OCI-LY1 (cell line): ENCODE measurements around the gene GPR63.

Experiments used
- EZH2 ChIP-seq: fragments of 200-600 bp; sonication (generic), shearing (Covaris generic); IDR thresholded peaks from 2 replicates; pipeline ENCODE4 v1.8.0; 2017; ENCODE audit warnings: borderline replicate concordance, mixed run types, mild to moderate bottlenecking, antibody characterized with exemption, low read length, moderate library complexity, mixed read lengths
- TF ChIP-seq, protein P1 (sequence below): fragments of 200-600 bp; sonication (generic), shearing (Covaris generic); IDR thresholded peaks from 2 replicates; pipeline ENCODE4 v1.5.1; 2017; ENCODE audit warnings: mild to moderate bottlenecking, antibody characterized with exemption, low read length, moderate library complexity, mixed read lengths

DNA sequence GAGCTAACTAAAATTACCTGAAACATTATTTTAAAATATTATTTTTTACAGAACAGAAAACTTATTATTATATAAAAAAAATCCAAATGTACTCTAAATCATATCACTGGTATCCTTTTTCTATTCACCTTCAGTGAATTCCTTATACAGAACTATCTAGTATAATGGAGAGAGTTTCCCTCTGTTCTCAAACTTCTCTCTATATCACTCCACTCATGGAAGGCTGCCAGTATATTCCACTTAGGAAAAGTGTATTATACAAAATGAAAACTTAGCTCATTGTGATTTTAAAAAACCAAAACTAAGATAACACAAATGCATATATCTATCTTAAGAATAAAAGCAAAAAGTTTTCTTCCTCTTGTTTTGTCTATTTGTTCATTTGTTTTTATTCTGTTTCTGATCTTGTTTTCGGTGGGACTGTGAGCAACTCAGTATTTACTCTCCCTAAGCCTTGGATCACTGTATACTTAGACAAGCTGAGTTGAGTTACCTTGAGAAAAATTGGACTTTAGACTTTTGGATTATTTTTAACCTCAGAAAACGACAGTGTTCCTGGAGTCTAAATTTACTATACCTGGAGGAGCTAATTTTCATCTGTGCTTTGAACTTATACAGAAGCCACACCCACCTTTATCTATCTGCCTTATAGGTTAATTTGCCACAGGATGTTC is 61.4 kb downstream of the GPR63 start:
- TF ChIP-seq, protein P1, sequence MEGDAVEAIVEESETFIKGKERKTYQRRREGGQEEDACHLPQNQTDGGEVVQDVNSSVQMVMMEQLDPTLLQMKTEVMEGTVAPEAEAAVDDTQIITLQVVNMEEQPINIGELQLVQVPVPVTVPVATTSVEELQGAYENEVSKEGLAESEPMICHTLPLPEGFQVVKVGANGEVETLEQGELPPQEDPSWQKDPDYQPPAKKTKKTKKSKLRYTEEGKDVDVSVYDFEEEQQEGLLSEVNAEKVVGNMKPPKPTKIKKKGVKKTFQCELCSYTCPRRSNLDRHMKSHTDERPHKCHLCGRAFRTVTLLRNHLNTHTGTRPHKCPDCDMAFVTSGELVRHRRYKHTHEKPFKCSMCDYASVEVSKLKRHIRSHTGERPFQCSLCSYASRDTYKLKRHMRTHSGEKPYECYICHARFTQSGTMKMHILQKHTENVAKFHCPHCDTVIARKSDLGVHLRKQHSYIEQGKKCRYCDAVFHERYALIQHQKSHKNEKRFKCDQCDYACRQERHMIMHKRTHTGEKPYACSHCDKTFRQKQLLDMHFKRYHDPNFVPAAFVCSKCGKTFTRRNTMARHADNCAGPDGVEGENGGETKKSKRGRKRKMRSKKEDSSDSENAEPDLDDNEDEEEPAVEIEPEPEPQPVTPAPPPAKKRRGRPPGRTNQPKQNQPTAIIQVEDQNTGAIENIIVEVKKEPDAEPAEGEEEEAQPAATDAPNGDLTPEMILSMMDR, result no peak
- no peak for TF ChIP-seq EZH2
